ENCODE results near the gene DMD. TPM values are rescaled to one million over a fixed set of nuclear protein-coding genes. Genes with fewer than 3 reads are reported as not detected.
A peak's percentile ranks its signal among the peaks of the same experiment; 100 is the strongest.
"Not testable (repeated sequence)": the region's sequence is repeated elsewhere in the genome, so short reads cannot be mapped to it uniquely, and the experiment has no call there.

Gene DMD
- 20.9 TPM for polyA plus RNA-seq (ENCODE audit: insufficient read length)
- long read RNA-seq, donor 1 = 0 reads
- long read RNA-seq, donor 2, full-length matches to known transcripts = 2 of 2 reads
- long read RNA-seq, donor 2, partial matches to known transcripts = 0 of 2 reads
- long read RNA-seq, donor 2, other reads (novel, unspliced or antisense) = 0 of 2 reads
- long read RNA-seq, donor 3 = 0 reads
- long read RNA-seq, donor 4 = 0 reads
- long read RNA-seq, donor 5, full-length matches to known transcripts = 2 of 2 reads
- long read RNA-seq, donor 5, partial matches to known transcripts = 0 of 2 reads
- long read RNA-seq, donor 5, other reads (novel, unspliced or antisense) = 0 of 2 reads
- long read RNA-seq, donor 6 = 0 reads
- long read RNA-seq, donor 7 = 0 reads
- long read RNA-seq, donor 8, full-length matches to known transcripts = 3 of 3 reads
- long read RNA-seq, donor 8, partial matches to known transcripts = 0 of 3 reads
- long read RNA-seq, donor 8, other reads (novel, unspliced or antisense) = 0 of 3 reads

- peak; percentile 42 for DNase-seq
Observed at GRCh38 chrX:33211356-33212260, at the start of gene DMD. DMD (minus strand) TSS chrX:33211549; CDS start chrX:33211312, 237 bp downstream.

GRCh38 chrX:33252306-33252825 lies 41.0 kb upstream of the DMD start:
- no peak for DNase-seq

GRCh38 chrX:33218819-33219218 lies 7.5 kb upstream of the DMD start:
- DNase-seq = no peak

- DNase-seq = no peak
Observed at GRCh38 chrX:33210156-33210555, 1.2 kb downstream of the DMD start.

GRCh38 chrX:33207056-33207455 lies 4.3 kb downstream of the DMD start:
- DNase-seq = no peak

- DNase-seq = no peak
Observed at GRCh38 chrX:33205321-33205720, 6.0 kb downstream of the DMD start.

GRCh38 chrX:33204889-33205288 lies 6.5 kb downstream of the DMD start:
- no peak for DNase-seq

- no peak for DNase-seq
Observed at GRCh38 chrX:33198561-33199279, 12.6 kb downstream of the DMD start.

GRCh38 chrX:33195698-33196097 lies 15.7 kb downstream of the DMD start:
- no peak for DNase-seq

GRCh38 chrX:33194876-33195433 lies 16.4 kb downstream of the DMD start:
- no peak for DNase-seq

GRCh38 chrX:33194289-33194688 lies 17.1 kb downstream of the DMD start:
- no peak for DNase-seq

- DNase-seq = no peak
Observed at GRCh38 chrX:33190016-33190415, 21.3 kb downstream of the DMD start.

GRCh38 chrX:33188881-33189280 lies 22.5 kb downstream of the DMD start:
- DNase-seq = no peak

- DNase-seq = no peak
Observed at GRCh38 chrX:33188286-33188685, 23.1 kb downstream of the DMD start.

- DNase-seq = not testable (repeated sequence)
Observed at GRCh38 chrX:33184803-33185202, 26.5 kb downstream of the DMD start.

- peak; percentile 17 for DNase-seq
Observed at GRCh38 chrX:33183361-33183760, 28.0 kb downstream of the DMD start.

GRCh38 chrX:33178690-33179089 lies 32.7 kb downstream of the DMD start:
- no peak for DNase-seq

- no peak for DNase-seq
Observed at GRCh38 chrX:33178218-33178617, 33.1 kb downstream of the DMD start.

- no peak for DNase-seq
Observed at GRCh38 chrX:33175201-33175600, 36.1 kb downstream of the DMD start.

GRCh38 chrX:33171041-33171440 lies 40.3 kb downstream of the DMD start:
- no peak for DNase-seq

GRCh38 chrX:33161829-33162228 lies 49.5 kb downstream of the DMD start:
- DNase-seq = no peak

- no peak for DNase-seq
Observed at GRCh38 chrX:33160273-33160672, 51.1 kb downstream of the DMD start.
